ENCODE results near the gene THOC3.
"Not testable (repeated sequence)": the region's sequence is repeated elsewhere in the genome, so short reads cannot be mapped to it uniquely, and the experiment has no call there.

THOC3 gene

DNA sequence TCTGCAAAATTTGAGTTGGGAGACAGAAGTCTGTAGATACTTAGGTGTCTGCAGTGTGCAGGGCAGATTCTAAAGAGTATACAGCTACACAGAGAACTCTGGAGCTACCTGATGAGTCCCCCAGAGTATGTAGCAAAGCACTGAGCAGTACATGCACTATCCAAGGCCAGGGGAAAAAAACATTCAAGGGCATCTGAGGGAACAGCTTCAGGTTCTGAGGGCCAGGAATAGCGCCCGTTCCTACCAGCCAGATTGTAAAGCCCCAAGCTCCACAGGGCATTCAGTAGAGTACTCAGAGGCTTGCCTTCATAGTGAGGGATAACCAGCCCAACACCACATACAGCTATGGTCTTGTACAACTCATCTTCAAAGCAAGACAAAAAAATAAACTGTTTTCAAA, 27.5 kb downstream of the THOC3 start:
- not testable (repeated sequence) for DNase-seq (ENCODE audit: low read depth in 2 of 2)

DNA sequence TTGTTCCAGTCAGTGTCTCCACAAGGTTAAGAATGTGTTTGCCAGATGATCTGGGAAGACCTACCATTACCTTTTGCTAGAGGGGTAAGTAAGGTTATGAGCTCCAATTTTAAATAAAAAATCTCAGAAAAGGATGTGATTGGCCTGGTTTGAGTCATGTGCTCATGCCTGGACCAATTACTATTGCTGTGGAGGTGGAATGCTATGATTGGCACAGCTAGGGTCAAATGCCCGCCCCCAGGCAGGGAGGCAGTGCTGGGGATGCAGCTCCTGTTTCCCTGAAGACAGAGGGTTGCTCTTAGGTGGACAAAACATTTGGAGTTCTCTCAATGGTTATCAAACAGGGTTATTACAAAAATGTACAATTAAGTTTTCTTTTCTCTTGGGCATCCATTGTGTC, 29.6 kb downstream of the THOC3 start:
- DNase-seq (ENCODE audit: low read depth in 2 of 2), result not testable (repeated sequence)

DNA sequence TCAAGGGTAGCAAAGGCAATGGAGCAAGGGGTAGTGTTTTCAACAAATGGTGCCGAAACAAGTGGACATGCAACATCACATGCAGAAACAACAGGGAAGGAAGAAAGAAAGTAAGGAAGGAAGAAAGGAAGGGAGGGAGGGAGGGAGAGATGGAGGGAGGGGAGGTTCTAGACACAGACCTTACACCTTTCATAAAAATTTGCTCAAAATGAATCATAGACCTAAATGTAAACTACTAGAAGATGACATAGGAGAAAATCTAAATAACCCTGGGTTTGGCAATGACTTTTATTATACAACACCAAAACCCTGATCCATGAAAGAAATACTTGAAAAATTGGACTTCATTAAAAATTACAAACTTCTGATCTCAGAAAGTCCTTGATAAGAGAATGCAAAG, 39.4 kb downstream of the THOC3 start:
- DNase-seq (ENCODE audit: low read depth in 2 of 2), result not testable (repeated sequence)

DNA sequence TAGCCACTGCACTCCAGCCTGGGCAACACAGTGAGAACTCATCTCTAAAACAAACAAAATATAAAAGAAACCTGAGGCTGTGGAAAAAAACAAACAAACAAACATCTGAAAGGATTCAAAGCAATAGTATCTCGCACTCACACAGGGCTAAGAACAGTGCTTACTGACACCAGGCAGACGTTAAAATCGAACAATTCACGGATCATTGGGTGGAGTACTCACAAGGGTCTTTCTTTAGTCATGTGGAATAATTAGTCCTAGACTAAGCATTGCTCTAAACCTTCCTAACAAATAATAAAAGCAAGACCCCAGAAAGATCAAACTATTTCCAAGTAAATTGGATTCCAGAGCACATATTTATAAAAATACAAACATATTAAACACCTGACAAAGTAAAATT, 43.0 kb downstream of the THOC3 start:
- DNase-seq (ENCODE audit: low read depth in 2 of 2), result not testable (repeated sequence)

DNA sequence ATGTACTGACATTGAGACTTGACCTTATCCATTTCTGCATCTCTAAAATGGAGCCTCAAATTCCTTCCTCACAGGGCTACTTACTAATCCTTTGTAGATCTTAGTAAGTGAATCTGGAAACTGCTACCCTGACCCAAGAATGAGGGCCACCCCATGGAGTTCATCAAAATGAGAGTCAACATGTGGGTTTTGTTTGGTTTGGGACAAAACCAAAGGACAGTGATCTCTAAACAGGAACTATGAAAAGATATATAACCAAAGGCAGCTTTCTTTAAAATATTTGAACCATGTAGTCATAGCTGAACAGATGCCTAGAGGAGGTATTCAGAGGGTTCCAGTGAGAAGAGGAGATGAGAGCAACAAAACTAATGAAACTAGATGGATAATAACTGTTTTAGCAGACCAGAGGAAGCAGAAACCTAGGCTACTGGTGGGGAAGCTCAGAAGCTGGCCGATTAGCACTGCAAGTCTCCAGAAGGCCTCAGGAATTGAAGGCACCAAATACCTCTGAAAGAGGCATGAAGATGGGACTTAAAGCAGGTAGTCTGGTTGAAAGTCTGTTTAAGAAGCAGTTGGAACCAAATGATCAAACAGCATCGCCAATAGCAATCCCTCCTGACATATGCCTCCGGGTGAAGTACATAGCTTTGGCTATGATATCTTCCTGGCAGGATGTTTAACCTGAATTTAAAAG, 45.8 kb downstream of the THOC3 start:
- no peak for DNase-seq (ENCODE audit: low read depth in 2 of 2)

DNA sequence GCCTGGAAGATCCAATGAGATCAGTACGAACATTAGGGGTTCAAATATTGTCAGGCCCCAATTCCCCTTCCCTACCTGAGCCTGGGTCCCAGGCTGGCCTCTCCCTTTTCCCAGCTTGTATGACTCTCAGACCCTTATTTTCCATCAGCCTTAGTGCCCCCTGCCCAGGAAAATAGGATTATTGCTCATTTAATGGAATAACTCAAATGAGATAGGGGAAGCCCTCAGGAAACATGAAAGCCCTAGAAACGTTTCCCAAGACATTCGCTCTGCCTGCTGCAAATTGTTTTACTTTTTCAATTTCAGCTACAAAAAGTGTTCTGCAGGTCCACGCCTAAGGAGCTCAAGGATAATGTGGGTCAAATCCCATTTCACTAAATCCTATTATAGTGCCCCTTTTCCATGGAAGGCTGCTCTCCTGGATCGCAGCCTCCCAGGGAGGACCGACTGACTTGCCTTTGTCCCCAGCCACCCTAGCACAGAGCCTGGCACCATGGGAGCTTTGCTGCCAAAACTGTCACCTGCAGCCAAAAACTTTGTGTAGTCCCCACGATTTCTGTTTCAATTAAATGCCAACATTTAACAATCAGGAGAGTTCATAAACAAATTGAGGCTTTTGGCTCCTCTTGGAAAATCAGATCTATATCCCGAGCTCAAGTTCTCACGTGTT, 46.9 kb downstream of the THOC3 start:
- no peak for DNase-seq (ENCODE audit: low read depth in 2 of 2)

DNA sequence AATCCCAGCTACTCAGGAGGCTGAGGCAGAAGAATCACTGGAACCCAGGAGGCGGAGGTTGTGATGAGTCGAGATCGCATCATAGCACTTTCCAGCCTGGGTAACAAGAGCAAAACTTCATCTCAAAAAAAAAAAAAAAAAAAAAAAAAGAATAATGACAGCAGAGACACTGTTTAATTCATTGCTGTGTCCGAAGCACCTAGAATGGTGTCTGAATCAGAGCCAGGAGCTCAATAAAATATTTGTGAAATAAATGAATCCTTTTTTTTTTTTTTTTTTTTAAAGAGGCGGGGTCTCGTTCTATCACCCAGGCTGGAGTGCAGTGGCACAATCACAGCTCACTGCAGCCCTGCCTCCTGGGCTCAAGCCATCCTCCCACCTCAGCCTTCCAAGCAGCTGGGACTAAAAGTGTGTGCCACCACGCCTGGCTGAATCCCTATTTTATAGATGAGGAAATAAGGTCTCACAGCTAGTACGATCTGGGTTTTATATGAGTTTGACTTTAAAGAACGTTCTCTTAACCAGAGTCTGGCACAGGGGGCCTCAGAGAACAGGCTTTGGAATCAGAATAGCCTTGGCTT, 47.8 kb downstream of the THOC3 start:
- DNase-seq (ENCODE audit: low read depth in 2 of 2), result no peak

DNA sequence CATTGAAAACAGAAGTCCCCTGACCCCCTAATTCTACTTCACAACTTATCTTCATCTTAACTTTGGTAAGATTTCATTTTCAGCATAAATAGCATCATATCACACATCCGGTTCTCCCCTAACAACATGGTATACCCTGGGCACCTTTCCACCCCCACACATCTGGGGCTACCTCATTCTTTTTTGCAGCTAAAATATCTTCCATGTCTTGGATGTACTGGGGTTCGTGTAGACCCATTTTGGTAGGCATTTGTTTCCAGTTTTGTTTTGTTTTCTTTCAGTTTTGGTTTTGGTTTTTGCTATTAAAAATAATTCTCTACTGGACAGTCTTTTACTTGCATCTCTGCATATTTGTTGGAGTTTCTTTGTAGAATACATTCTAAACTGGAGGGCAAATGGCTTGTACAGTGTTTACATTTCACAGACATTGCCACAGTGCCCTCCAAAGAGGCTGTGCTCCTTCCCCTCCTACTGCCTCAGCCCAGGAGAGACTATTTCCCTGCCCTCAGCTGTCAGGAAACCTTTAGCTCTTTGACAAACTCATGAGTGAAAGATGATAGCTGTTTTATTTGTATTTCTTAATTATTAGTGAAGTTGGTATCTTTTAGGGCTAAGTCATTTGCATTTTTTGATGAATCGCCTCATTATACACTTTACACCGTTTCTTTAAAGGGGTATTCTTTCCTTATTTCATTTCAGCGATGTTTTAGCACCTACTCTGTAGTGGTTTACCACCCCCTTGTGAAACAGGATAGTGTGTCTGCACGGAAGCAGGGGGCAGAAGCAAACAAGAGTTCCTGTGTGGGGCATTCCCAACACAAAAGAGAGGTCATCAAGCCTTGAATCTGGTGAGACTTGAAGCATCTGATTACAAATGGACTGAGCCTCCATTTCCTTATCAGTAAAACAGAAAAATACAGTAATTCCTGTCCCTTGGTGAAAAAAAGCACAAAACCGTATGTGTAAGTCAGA, 52.8 kb downstream of the THOC3 start:
- not testable (repeated sequence) for DNase-seq (ENCODE audit: low read depth in 2 of 2)

DNA sequence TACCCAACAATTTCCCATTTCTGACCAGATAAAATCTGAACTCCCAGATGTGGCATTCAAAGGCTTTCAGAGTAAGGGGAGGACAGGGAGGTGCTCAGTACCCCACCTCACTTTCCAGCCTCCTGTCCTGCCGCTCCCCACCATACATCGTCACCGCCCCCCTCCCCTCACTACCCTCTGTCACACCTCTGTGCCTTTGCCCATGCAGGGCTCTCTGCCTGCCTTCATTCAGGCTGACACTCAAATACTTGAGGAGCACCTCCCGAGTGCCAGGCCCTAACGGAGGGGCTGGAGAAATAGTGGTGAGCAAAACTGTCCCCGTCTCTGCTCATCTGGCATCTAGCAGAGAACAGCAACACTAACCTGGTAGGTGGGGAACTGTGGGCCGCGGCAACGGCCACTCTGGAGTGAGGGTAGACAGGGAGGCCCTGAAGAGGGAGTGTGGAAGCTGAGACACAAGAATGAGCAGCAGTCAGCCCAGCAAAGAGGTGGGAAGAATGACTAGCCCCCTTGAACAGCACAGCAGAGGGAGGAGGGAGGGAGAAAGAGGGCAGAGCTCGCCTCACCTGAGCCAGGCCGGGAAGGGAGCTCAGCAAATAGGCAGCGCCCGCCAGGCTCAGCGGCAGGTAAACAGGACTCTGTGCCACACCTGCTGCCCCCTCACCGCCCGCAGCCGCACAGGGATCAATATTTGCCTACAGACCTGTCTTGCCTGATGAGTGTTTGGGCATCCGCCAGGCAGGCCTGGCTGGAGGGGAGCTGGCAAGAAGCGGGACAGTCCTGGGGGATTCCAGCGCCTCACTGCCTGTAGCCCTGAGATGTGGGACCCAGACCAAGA, 54.1 kb downstream of the THOC3 start:
- DNase-seq (ENCODE audit: low read depth in 2 of 2), result not testable (repeated sequence)

DNA sequence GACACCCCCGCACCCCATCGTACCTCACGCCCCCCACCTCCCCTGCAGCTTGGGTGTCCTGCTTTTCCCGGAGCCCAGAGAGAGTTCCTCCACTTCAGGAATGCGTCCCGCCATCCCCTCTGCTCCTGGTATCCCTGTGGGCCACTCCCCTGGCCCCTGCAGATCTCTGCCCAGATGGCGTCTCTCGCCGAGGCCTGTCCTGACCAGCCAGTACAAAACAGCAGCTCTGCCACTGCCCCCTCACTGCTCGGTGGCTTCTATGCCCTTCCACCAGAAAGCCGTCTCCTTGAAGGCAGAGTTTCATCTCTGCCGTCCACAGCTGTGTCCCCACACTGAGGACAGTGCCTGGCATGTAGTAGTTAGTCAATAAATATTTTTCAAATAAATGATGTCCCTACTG, 58.0 kb downstream of the THOC3 start:
- DNase-seq (ENCODE audit: low read depth in 2 of 2), result not testable (repeated sequence)
